ENCODE data around the gene LPIN1. TPM values are rescaled to one million over a fixed set of nuclear protein-coding genes. Genes with fewer than 3 reads are reported as not detected.

Gene LPIN1
- total RNA-seq, 1 experiment from 2014 or later: 38.5 TPM

GRCh38 chr2:11743366-11743765 lies 3.1 kb upstream of the LPIN1 start:
- Histone ChIP-seq H3K4me3 (ENCODE audit: low read depth, low read length, poor library complexity, severe bottlenecking) (no peak overlapping the region), H3K27ac (ENCODE audit: low read depth, low read length, poor library complexity, severe bottlenecking) (peak overlapping the region; percentile 81), H3K36me3 (ENCODE audit: insufficient read depth, low read length, poor library complexity, severe bottlenecking) (no peaks in the 10 kb centered on the region), H3K27me3 (replicated peaks; ENCODE audit: insufficient read depth, low read depth, low read length, poor library complexity) (no peaks in the 10 kb centered on the region), H3K4me1 (ENCODE audit: insufficient read depth, low read length, poor library complexity, severe bottlenecking) (peaks cover 27% of the 10 kb centered on the region), H3K9me3 (ENCODE audit: low read depth, low read length, poor library complexity, severe bottlenecking) (no peaks in the 10 kb centered on the region)
- ChIA-PET CTCF (no interaction called here), POLR2A (ENCODE audit: low non-redundant PET) (no interaction called here)
- no peak for DNase-seq (ENCODE audit: low spot score)
- intact Hi-C loops (cut with micrococcal nuclease; ENCODE audit: unreplicated experiment): no loop called here
- TF ChIP-seq CTCF (conservative IDR thresholded peaks at IDR 0.05; ENCODE audit: low read depth, low read length): no peak
- no peak for TF ChIP-seq EZH2 (IDR thresholded peaks at IDR 0.05; ENCODE audit: borderline replicate concordance, low read depth, low read length, poor library complexity, severe bottlenecking)
- no TSS peak for BruUV-seq (replicated peaks)

- no peak for TF ChIP-seq EZH2 (IDR thresholded peaks at IDR 0.05; ENCODE audit: borderline replicate concordance, low read depth, low read length, poor library complexity, severe bottlenecking)
- TF ChIP-seq CTCF (conservative IDR thresholded peaks at IDR 0.05; ENCODE audit: low read depth, low read length): no peak
- Histone ChIP-seq H3K4me3 (ENCODE audit: low read depth, low read length, poor library complexity, severe bottlenecking) (no peak overlapping the region), H3K36me3 (ENCODE audit: insufficient read depth, low read length, poor library complexity, severe bottlenecking) (no peaks in the 10 kb centered on the region), H3K4me1 (ENCODE audit: insufficient read depth, low read length, poor library complexity, severe bottlenecking) (peaks cover 32% of the 10 kb centered on the region), H3K27me3 (replicated peaks; ENCODE audit: insufficient read depth, low read depth, low read length, poor library complexity) (no peaks in the 10 kb centered on the region), H3K27ac (ENCODE audit: low read depth, low read length, poor library complexity, severe bottlenecking) (peak overlapping the region; percentile 81), H3K9me3 (ENCODE audit: low read depth, low read length, poor library complexity, severe bottlenecking) (no peaks in the 10 kb centered on the region)
- intact Hi-C loops (cut with micrococcal nuclease; ENCODE audit: unreplicated experiment): no loop called here
- peak; percentile 97 for DNase-seq (ENCODE audit: low spot score)
- CTCF ChIA-PET: no interaction called here
- BruUV-seq (replicated peaks): no TSS peak
- POLR2A ChIA-PET (ENCODE audit: low non-redundant PET): interaction anchor here (0.5 kb wide), 1 partner anchor 15 kb away, joined by 5 read pairs; no protein-coding TSS in a partner anchor
These were observed 2.4 kb upstream of the LPIN1 start for GRCh38 chr2:11743846-11744553.

GRCh38 chr2:11744631-11745394 lies 1.6 kb upstream of the LPIN1 start:
- BruUV-seq (replicated peaks): no TSS peak
- intact Hi-C loops (cut with micrococcal nuclease; ENCODE audit: unreplicated experiment): no loop called here
- ChIA-PET POLR2A (ENCODE audit: low non-redundant PET) (interaction anchor here (0.5 kb wide), 1 partner anchor 14 kb away, joined by 5 read pairs; no protein-coding TSS in a partner anchor), CTCF (no interaction called here)
- no peaks in the 10 kb centered on the region for H3K27me3 ChIP-seq (replicated peaks; ENCODE audit: insufficient read depth, low read depth, low read length, poor library complexity)
- no peaks in the 10 kb centered on the region for H3K9me3 ChIP-seq (ENCODE audit: low read depth, low read length, poor library complexity, severe bottlenecking)
- H3K4me1 ChIP-seq (ENCODE audit: insufficient read depth, low read length, poor library complexity, severe bottlenecking): peaks cover 32% of the 10 kb centered on the region
- peak overlapping the region; percentile 81 for H3K27ac ChIP-seq (ENCODE audit: low read depth, low read length, poor library complexity, severe bottlenecking)
- TF ChIP-seq CTCF (conservative IDR thresholded peaks at IDR 0.05; ENCODE audit: low read depth, low read length): peak; percentile 65
- no peak for TF ChIP-seq EZH2 (IDR thresholded peaks at IDR 0.05; ENCODE audit: borderline replicate concordance, low read depth, low read length, poor library complexity, severe bottlenecking)
- DNase-seq (ENCODE audit: low spot score): peak; percentile 58
- no peaks in the 10 kb centered on the region for H3K36me3 ChIP-seq (ENCODE audit: insufficient read depth, low read length, poor library complexity, severe bottlenecking)
- no peak overlapping the region for H3K4me3 ChIP-seq (ENCODE audit: low read depth, low read length, poor library complexity, severe bottlenecking)
